ENCODE data around the gene S100A8.

GRCh38 chr1:153374071-153374470 lies 16.8 kb downstream of the S100A8 start:
- TF ChIP-seq CTCF (conservative IDR thresholded peaks at IDR 0.05; ENCODE audit: low read depth, low read length) (no peak), EZH2 (IDR thresholded peaks at IDR 0.05; ENCODE audit: borderline replicate concordance, low read depth, low read length, poor library complexity, severe bottlenecking) (no peak)
